Measurements from ENCODE around the gene MAP3K1. TPM values are rescaled to one million over a fixed set of nuclear protein-coding genes. Genes with fewer than 3 reads are reported as not detected.

Gene MAP3K1
- total RNA-seq, 1 donor from 2014 or later = 10.4 TPM

- no peak overlapping the region for H3K27ac Mint-ChIP-seq (ENCODE audit: unreplicated experiment)
- FAIRE-seq = no peak
Observed at GRCh38 chr5:56817263-56818014, 2.1 kb downstream of the MAP3K1 start.

GRCh38 chr5:56818450-56819037 is 3.2 kb downstream of the MAP3K1 start:
- H3K27ac Mint-ChIP-seq (ENCODE audit: unreplicated experiment) = no peak overlapping the region
- no peak for FAIRE-seq

More at GRCh38 chr5:56817263-56818014, 2.1 kb downstream of the MAP3K1 start:
- Histone ChIP-seq H4K20me1 (ENCODE audit: insufficient read depth, low read length) (peaks cover 22% of the 10 kb centered on the region), H3K9ac (ENCODE audit: low read length) (peak overlapping the region; percentile 79), H3K9me3 (ENCODE audit: insufficient read depth, low read depth, low read length) (no peaks in the 10 kb centered on the region), H3K36me3 (ENCODE audit: insufficient read depth, low read length) (no peaks in the 10 kb centered on the region), H3K4me2 (ENCODE audit: low read length) (peak overlapping the region; percentile 91), H3K79me2 (ENCODE audit: insufficient read depth, low read length) (peaks cover 53% of the 10 kb centered on the region), H3K27ac (ENCODE audit: low read depth, low read length) (peak overlapping the region; percentile 65), H3K4me3 (ENCODE audit: insufficient read depth, low read depth, low read length) (peak overlapping the region; percentile 88), H3K27me3 (ENCODE audit: insufficient read depth, low read length) (peaks cover 16% of the 10 kb centered on the region), H2AFZ (ENCODE audit: low read depth, low read length) (peak overlapping the region; percentile 76), H3K4me1 (ENCODE audit: insufficient read depth, low read length) (peaks cover 4% of the 10 kb centered on the region)
- Mint-ChIP-seq H3K4me3 (ENCODE audit: unreplicated experiment) (peak overlapping the region; percentile 85), H3K27me3 (ENCODE audit: low read depth, unreplicated experiment) (no peaks in the 10 kb centered on the region), H3K4me1 (ENCODE audit: low read depth, unreplicated experiment) (no peaks in the 10 kb centered on the region), H3K9me3 (ENCODE audit: unreplicated experiment) (no peaks in the 10 kb centered on the region), H3K36me3 (ENCODE audit: low read depth, unreplicated experiment) (peaks cover 1% of the 10 kb centered on the region)
- TF ChIP-seq CTCF (IDR thresholded peaks at IDR 0.05; ENCODE audit: insufficient read depth, low read depth, low read length) = no peak
- TF ChIP-seq EZH2 (IDR thresholded peaks at IDR 0.05; ENCODE audit: insufficient read depth, low read length) = no peak
- no peak for DNase-seq (ENCODE audit: low read depth)

More at GRCh38 chr5:56818450-56819037, 3.2 kb downstream of the MAP3K1 start:
- Histone ChIP-seq H3K36me3 (ENCODE audit: insufficient read depth, low read length) (no peaks in the 10 kb centered on the region), H3K27me3 (ENCODE audit: insufficient read depth, low read length) (peaks cover 9% of the 10 kb centered on the region), H4K20me1 (ENCODE audit: insufficient read depth, low read length) (peaks cover 33% of the 10 kb centered on the region), H3K27ac (ENCODE audit: low read depth, low read length) (no peak overlapping the region), H3K4me1 (ENCODE audit: insufficient read depth, low read length) (peaks cover 4% of the 10 kb centered on the region), H3K4me2 (ENCODE audit: low read length) (peak overlapping the region; percentile 31), H2AFZ (ENCODE audit: low read depth, low read length) (no peak overlapping the region), H3K4me3 (ENCODE audit: insufficient read depth, low read depth, low read length) (no peak overlapping the region), H3K9ac (ENCODE audit: low read length) (no peak overlapping the region), H3K79me2 (ENCODE audit: insufficient read depth, low read length) (peaks cover 62% of the 10 kb centered on the region), H3K9me3 (ENCODE audit: insufficient read depth, low read depth, low read length) (no peaks in the 10 kb centered on the region)
- no peak for DNase-seq (ENCODE audit: low read depth)
- H3K27me3 Mint-ChIP-seq (ENCODE audit: low read depth, unreplicated experiment) = no peaks in the 10 kb centered on the region
- no peak overlapping the region for H3K4me3 Mint-ChIP-seq (ENCODE audit: unreplicated experiment)
- no peaks in the 10 kb centered on the region for H3K4me1 Mint-ChIP-seq (ENCODE audit: low read depth, unreplicated experiment)
- no peak for TF ChIP-seq EZH2 (IDR thresholded peaks at IDR 0.05; ENCODE audit: insufficient read depth, low read length)
- TF ChIP-seq CTCF (IDR thresholded peaks at IDR 0.05; ENCODE audit: insufficient read depth, low read depth, low read length) = peak; percentile 20
- H3K9me3 Mint-ChIP-seq (ENCODE audit: unreplicated experiment) = no peaks in the 10 kb centered on the region
- peaks cover 3% of the 10 kb centered on the region for H3K36me3 Mint-ChIP-seq (ENCODE audit: low read depth, unreplicated experiment)

Data from astrocyte (in vitro differentiated cells and primary cell).